PFSK-1 (cell line): ENCODE measurements around the gene ARHGAP28.

Source experiments
- FOXP2 ChIP-seq: optimal IDR thresholded peaks from 2 replicates; pipeline ENCODE3; 2011; ENCODE audit warnings: borderline replicate concordance, control low read depth, inconsistent platforms; ENCODE audit not compliant: insufficient read depth; ENCODE audit errors: extremely low read length, extremely low read depth
- POLR2AphosphoS5 ChIP-seq: IDR thresholded peaks from 2 replicates; pipeline ENCODE4 v1.6.1; 2012; ENCODE audit warnings: low read depth, mild to moderate bottlenecking, control low read depth, low read length, moderate library complexity
- SIN3A ChIP-seq: IDR thresholded peaks from 2 replicates; pipeline ENCODE4 v1.6.1; 2012; ENCODE audit warnings: mild to moderate bottlenecking, low read length, moderate library complexity, borderline replicate concordance; ENCODE audit not compliant: insufficient read depth
- TAF1 ChIP-seq: IDR thresholded peaks from 2 replicates; pipeline ENCODE4 v1.6.1; 2012; ENCODE audit warnings: low read length, control low read depth, borderline replicate concordance; ENCODE audit not compliant: insufficient read depth
- TF ChIP-seq, protein P1 (sequence below), 2 experiments: IDR thresholded peaks; 2 replicates each; pipeline versions ENCODE4 v1.6.1 to v1.8.0; 2011 to 2012; ENCODE audit warnings: low read depth in 2 of 2, low read length in 2 of 2, control low read depth in 1 of 2, inconsistent platforms in 1 of 2, mild to moderate bottlenecking in 1 of 2, moderate library complexity in 1 of 2; ENCODE audit not compliant: insufficient read depth in 1 of 2

GRCh38 chr18:6866552-6867085 lies 137.1 kb downstream of the ARHGAP28 start:
- TF ChIP-seq POLR2AphosphoS5 (no peak), TAF1 (no peak), SIN3A (no peak), FOXP2 (no peak)
- TF ChIP-seq, protein P1, sequence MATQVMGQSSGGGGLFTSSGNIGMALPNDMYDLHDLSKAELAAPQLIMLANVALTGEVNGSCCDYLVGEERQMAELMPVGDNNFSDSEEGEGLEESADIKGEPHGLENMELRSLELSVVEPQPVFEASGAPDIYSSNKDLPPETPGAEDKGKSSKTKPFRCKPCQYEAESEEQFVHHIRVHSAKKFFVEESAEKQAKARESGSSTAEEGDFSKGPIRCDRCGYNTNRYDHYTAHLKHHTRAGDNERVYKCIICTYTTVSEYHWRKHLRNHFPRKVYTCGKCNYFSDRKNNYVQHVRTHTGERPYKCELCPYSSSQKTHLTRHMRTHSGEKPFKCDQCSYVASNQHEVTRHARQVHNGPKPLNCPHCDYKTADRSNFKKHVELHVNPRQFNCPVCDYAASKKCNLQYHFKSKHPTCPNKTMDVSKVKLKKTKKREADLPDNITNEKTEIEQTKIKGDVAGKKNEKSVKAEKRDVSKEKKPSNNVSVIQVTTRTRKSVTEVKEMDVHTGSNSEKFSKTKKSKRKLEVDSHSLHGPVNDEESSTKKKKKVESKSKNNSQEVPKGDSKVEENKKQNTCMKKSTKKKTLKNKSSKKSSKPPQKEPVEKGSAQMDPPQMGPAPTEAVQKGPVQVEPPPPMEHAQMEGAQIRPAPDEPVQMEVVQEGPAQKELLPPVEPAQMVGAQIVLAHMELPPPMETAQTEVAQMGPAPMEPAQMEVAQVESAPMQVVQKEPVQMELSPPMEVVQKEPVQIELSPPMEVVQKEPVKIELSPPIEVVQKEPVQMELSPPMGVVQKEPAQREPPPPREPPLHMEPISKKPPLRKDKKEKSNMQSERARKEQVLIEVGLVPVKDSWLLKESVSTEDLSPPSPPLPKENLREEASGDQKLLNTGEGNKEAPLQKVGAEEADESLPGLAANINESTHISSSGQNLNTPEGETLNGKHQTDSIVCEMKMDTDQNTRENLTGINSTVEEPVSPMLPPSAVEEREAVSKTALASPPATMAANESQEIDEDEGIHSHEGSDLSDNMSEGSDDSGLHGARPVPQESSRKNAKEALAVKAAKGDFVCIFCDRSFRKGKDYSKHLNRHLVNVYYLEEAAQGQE (IDR thresholded peaks at IDR 0.05; ENCODE audit: insufficient read depth in 1 of 2, low read depth in 2 of 2, low read length in 2 of 2): no peak
